Activated naive CD4-positive, alpha-beta T cell treated with anti-CD3 and anti-CD28 coated beads, Interleukin-2, amount 10 ng/mL, durations not matched to agents 7 days and 5 days (primary cell): ENCODE results near the gene PLD1.
A peak's percentile ranks its signal among the peaks of the same experiment; 100 is the strongest.

Source experiments
- CTCF ChIA-PET: fragments of 350-600 bp; sonication (Branson Sonifier 250); formaldehyde crosslinking; loops from one replicate; lab custom pipeline; 2021; ENCODE audit warnings: antibody characterized with exemption; lab: Charles Lee
- DNase-seq: peaks from one replicate; pipeline ENCODE4 v3.0.0-alpha.2; 2020
- H3K27ac Mint-ChIP-seq: one replicate; pipeline ENCODE4 v1.8.0; 2021; ENCODE audit warnings: mild to moderate bottlenecking, moderate library complexity, mixed read lengths
- H3K27me3 Mint-ChIP-seq: one replicate; pipeline ENCODE4 v1.8.0; 2021; ENCODE audit warnings: mild to moderate bottlenecking, mixed read lengths
- H3K36me3 Mint-ChIP-seq: one replicate; pipeline ENCODE4 v1.8.0; 2021; ENCODE audit warnings: mixed read lengths
- H3K4me1 Mint-ChIP-seq: one replicate; pipeline ENCODE4 v1.8.0; 2021; ENCODE audit warnings: mixed read lengths
- H3K4me3 Mint-ChIP-seq: one replicate; pipeline ENCODE4 v1.8.0; 2021; ENCODE audit warnings: mild to moderate bottlenecking, moderate library complexity, mixed read lengths
- H3K9me3 Mint-ChIP-seq: one replicate; pipeline ENCODE4 v1.8.0; 2021; ENCODE audit warnings: mixed read lengths

The PLD1 gene

DNA sequence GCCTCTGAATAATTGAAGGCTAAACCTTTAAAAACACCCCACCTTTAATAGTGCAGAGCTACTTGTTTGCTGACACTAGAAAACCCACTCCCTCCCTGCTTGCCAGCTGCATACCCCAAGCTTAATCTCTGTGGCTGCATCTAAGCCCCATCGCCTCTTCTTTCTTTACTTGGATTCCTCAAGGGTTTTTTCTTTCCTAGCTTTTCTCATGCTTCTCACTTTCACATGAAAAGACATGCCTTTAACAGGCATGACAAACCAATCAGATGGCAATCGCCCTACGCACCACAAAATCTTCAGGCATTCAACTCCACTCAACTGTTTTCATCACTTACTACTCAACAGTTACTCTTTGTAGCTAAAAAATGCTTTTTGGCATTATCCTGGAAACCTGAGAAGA lies 77.5 kb downstream of the PLD1 start:
- Mint-ChIP-seq H3K27me3 (no peaks in the 10 kb centered on the region), H3K4me1 (no peaks in the 10 kb centered on the region), H3K36me3 (no peaks in the 10 kb centered on the region), H3K4me3 (no peak overlapping the region), H3K9me3 (no peaks in the 10 kb centered on the region), H3K27ac (no peak overlapping the region)
- no peak for DNase-seq
- CTCF ChIA-PET: no interaction called here

- CTCF ChIA-PET: no interaction called here
- no peak overlapping the region for H3K27ac Mint-ChIP-seq
- DNase-seq: no peak
- no peaks in the 10 kb centered on the region for H3K36me3 Mint-ChIP-seq
- H3K4me1 Mint-ChIP-seq: no peaks in the 10 kb centered on the region
- H3K27me3 Mint-ChIP-seq: no peaks in the 10 kb centered on the region
- H3K4me3 Mint-ChIP-seq: no peak overlapping the region
- H3K9me3 Mint-ChIP-seq: no peaks in the 10 kb centered on the region
These were observed 78.6 kb downstream of the PLD1 start for GRCh38 chr3:171731691-171732090.

DNA sequence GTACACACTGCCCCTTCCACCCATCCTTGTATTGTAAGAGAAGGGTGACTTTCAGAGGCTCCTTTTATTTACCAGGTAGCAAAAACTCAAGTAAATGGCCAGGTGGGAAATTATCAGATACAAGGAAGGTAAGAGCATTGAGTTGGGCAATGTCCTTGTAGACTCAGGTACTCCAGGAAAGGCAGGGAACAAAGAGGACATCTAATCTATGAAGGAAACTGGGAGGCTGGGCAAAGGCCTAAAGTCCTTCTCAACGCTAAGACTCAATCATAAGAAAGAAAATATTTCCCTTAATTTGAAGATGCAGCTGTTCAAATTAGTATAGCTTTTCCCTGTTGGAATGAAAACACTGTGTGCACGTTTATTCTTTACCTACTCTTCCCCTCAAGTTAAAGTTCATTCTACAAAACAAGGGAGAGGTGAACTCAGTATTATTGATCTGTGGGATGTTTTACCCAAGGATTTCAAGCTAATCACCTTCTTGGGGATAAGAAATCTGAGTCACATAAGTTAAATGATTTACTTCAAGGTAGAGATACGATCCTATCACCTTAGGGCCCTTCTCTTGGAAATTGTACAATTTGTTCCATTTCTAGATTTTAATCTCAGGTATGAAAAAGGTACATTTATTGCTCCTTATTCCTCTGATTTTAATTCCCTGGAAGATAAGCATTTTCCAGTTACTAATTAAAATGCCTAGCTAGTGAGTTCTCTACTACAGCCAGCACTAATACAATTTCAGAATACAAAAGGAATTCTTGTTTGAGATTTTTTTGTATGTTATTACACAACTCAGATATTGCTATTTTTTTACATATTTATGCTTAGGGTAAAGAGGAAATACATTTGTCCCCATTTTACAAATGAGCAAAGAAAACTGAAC lies 80.6 kb downstream of the PLD1 start:
- H3K36me3 Mint-ChIP-seq: no peaks in the 10 kb centered on the region
- CTCF ChIA-PET: no interaction called here
- no peaks in the 10 kb centered on the region for H3K27me3 Mint-ChIP-seq
- no peak for DNase-seq
- H3K9me3 Mint-ChIP-seq: no peaks in the 10 kb centered on the region
- H3K4me1 Mint-ChIP-seq: no peaks in the 10 kb centered on the region
- no peak overlapping the region for H3K27ac Mint-ChIP-seq
- no peak overlapping the region for H3K4me3 Mint-ChIP-seq

GRCh38 chr3:171727288-171727687 lies 83.0 kb downstream of the PLD1 start:
- Mint-ChIP-seq H3K27me3 (no peaks in the 10 kb centered on the region), H3K27ac (no peak overlapping the region), H3K4me1 (no peaks in the 10 kb centered on the region), H3K9me3 (no peaks in the 10 kb centered on the region), H3K36me3 (no peaks in the 10 kb centered on the region), H3K4me3 (no peak overlapping the region)
- no peak for DNase-seq
- CTCF ChIA-PET: no interaction called here

- no peaks in the 10 kb centered on the region for H3K4me1 Mint-ChIP-seq
- H3K27me3 Mint-ChIP-seq: no peaks in the 10 kb centered on the region
- H3K9me3 Mint-ChIP-seq: no peaks in the 10 kb centered on the region
- H3K4me3 Mint-ChIP-seq: no peak overlapping the region
- no peak overlapping the region for H3K27ac Mint-ChIP-seq
- H3K36me3 Mint-ChIP-seq: no peaks in the 10 kb centered on the region
- no peak for DNase-seq
- CTCF ChIA-PET: no interaction called here
These were observed 91.6 kb downstream of the PLD1 start for GRCh38 chr3:171718493-171719185.

DNA sequence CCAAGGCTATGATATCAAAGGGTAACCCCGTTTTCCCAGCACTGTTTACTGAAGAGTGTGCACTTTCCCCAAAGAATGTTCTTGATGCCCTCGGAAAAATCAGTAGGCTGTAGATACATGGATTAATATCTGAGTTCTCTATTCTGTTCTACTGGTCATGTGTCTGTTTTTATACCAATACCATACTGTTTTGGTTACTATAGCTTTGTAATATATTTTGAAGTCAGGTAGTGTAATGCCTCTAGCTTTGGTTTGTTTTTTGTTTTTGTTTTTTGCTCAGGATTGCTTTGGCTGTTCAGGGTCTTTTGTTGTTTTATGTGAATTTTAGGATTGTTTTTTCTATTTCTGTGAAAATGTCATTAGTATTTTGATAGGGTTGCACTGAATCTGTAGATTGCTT lies 95.1 kb downstream of the PLD1 start:
- H3K4me3 Mint-ChIP-seq: no peak overlapping the region
- no peaks in the 10 kb centered on the region for H3K9me3 Mint-ChIP-seq
- no peak overlapping the region for H3K27ac Mint-ChIP-seq
- H3K36me3 Mint-ChIP-seq: no peaks in the 10 kb centered on the region
- H3K4me1 Mint-ChIP-seq: no peaks in the 10 kb centered on the region
- CTCF ChIA-PET: no interaction called here
- no peaks in the 10 kb centered on the region for H3K27me3 Mint-ChIP-seq
- no peak for DNase-seq

GRCh38 chr3:171712171-171712938 lies 97.9 kb downstream of the PLD1 start:
- DNase-seq: no peak
- CTCF ChIA-PET: no interaction called here
- Mint-ChIP-seq H3K4me3 (no peak overlapping the region), H3K4me1 (no peaks in the 10 kb centered on the region), H3K36me3 (no peaks in the 10 kb centered on the region), H3K9me3 (no peaks in the 10 kb centered on the region), H3K27me3 (no peaks in the 10 kb centered on the region), H3K27ac (no peak overlapping the region)

DNA sequence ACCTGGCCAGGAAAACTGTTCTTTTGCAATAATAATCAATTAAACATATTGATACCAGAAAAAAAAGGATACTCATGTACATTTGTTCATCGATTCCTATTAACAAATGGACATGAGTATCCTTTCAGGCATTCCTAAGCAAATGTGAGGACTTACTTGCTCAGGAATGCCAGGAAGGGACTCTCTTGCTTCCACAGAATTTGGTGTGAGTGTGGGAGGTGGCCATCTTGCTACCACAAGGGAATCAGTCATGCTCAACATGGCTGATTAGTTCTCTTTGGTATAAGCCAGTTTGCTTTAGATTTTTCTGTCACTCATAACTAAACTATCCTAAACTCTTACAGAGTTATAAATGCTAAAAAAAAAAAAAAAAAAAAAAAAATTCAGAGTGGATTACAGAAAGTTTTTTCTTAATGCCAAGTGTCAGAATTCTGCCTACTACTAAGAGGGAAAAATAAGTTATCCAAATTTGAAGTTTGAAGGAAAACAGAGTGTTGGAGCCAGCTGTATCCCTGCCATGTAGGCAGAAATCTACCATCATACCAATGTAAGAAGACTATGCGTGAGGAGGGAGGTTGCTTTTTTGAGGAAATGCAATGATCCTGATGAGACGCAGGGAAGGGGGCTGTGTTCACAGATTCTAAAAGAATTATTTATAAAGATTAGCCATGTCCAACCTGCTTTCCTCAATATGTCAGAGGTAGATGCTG lies 98.7 kb downstream of the PLD1 start:
- no peaks in the 10 kb centered on the region for H3K4me1 Mint-ChIP-seq
- no peak overlapping the region for H3K27ac Mint-ChIP-seq
- CTCF ChIA-PET: no interaction called here
- no peaks in the 10 kb centered on the region for H3K27me3 Mint-ChIP-seq
- no peaks in the 10 kb centered on the region for H3K36me3 Mint-ChIP-seq
- no peak for DNase-seq
- H3K4me3 Mint-ChIP-seq: no peak overlapping the region
- H3K9me3 Mint-ChIP-seq: no peaks in the 10 kb centered on the region

GRCh38 chr3:171710359-171710758 lies 99.9 kb downstream of the PLD1 start:
- no peaks in the 10 kb centered on the region for H3K27me3 Mint-ChIP-seq
- no peaks in the 10 kb centered on the region for H3K36me3 Mint-ChIP-seq
- H3K4me3 Mint-ChIP-seq: no peak overlapping the region
- DNase-seq: no peak
- H3K4me1 Mint-ChIP-seq: no peaks in the 10 kb centered on the region
- CTCF ChIA-PET: interaction anchor here (0.6 kb wide), 1 partner anchor 119 kb away, joined by 3 read pairs; no protein-coding TSS in a partner anchor
- H3K27ac Mint-ChIP-seq: no peak overlapping the region
- H3K9me3 Mint-ChIP-seq: no peaks in the 10 kb centered on the region

DNA sequence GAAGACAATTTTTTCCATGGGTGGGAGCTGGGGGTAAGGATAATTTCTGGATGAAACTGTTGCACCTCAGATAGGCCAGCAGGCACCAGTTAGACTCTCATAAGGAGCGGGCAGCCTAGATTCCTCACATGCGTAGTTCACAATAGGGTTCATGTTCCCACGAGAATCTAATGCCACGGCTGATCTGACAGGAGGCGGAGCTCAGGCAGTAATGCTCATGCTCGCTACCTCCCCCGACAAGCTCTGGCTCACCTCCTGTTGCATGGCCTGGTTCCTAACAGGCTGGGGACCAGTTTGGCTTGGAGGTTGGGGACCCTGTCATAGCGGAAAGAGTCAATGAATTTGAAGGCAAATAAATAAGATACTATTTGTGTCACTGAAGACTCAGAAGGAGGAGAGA lies 105.5 kb downstream of the PLD1 start:
- CTCF ChIA-PET: interaction anchor here (0.7 to 1.5 kb wide), 3 partner anchors 68 to 252 kb away, joined by 3 to 4 read pairs (median 3); no protein-coding TSS in a partner anchor
- no peaks in the 10 kb centered on the region for H3K36me3 Mint-ChIP-seq
- H3K4me3 Mint-ChIP-seq: no peak overlapping the region
- no peak overlapping the region for H3K27ac Mint-ChIP-seq
- H3K4me1 Mint-ChIP-seq: no peaks in the 10 kb centered on the region
- no peak for DNase-seq
- peaks cover 12% of the 10 kb centered on the region for H3K27me3 Mint-ChIP-seq
- peaks cover 3% of the 10 kb centered on the region for H3K9me3 Mint-ChIP-seq

DNA sequence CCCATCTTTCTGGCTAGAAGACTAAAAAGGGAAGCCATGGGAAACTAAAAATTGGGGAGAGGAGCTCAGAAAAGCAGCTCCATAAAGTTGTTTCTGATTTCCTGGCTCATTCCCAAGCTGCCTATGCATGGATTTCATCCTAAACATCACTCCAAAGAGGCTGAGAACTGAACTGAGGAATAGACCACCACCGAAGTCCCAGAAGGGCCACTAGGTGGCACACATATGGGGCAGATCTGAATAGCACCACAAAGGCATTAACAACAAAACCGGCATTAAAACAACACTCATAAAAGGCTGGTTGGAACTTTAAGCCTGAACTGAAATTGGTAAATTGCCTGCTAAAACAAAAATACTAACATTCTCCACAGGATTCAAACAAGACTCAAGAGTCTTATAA lies 106.3 kb downstream of the PLD1 start:
- no peak overlapping the region for H3K27ac Mint-ChIP-seq
- CTCF ChIA-PET: interaction anchor here (1.0 to 1.5 kb wide), 2 partner anchors 18 to 130 kb away, joined by 3 read pairs; no protein-coding TSS in a partner anchor
- H3K36me3 Mint-ChIP-seq: no peaks in the 10 kb centered on the region
- no peaks in the 10 kb centered on the region for H3K4me1 Mint-ChIP-seq
- DNase-seq: peak; percentile 39
- H3K9me3 Mint-ChIP-seq: peaks cover 3% of the 10 kb centered on the region
- no peak overlapping the region for H3K4me3 Mint-ChIP-seq
- H3K27me3 Mint-ChIP-seq: peaks cover 13% of the 10 kb centered on the region

DNA sequence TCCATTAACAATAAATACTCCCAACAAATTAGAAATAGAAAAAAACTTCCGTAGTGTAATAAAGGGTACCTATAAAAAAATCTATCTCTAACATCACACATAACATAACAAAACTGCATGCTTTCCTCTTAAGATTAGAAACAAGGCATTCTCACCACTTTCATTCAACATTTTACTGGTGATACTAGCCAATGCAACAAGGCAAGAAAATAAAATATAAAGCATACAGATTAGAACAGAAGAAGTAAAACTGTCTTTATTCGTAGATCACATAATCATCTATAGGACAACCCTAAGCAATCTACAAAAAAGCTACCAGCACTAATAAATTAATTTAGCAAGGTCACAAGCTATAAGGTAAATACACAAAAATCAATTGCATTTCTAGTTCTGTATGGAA lies 107.1 kb downstream of the PLD1 start:
- Mint-ChIP-seq H3K4me3 (no peak overlapping the region), H3K36me3 (no peaks in the 10 kb centered on the region), H3K27me3 (peaks cover 13% of the 10 kb centered on the region), H3K27ac (no peak overlapping the region), H3K4me1 (no peaks in the 10 kb centered on the region), H3K9me3 (peaks cover 3% of the 10 kb centered on the region)
- CTCF ChIA-PET: interaction anchor here (1.0 kb wide), 1 partner anchor 17 kb away, joined by 3 read pairs; no protein-coding TSS in a partner anchor
- no peak for DNase-seq

DNA sequence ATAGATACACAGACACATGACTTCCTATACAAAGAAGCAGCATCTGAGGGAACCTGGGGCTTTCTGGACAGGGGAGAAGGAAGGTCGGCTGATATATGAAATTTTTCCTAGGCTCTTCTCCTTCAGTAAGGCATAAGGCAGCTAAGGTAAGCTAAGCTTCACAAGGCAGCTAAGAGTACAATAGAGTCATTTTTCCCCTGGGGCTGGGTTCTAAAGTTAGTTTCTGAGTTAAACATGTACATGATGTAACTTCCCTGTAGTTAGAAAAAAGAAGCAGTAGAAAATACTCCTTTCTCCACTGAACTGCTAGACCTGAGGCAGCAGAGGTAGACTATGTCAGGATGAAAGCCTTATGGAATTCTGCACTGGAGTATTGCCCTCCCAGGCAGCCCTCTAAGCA lies 109.6 kb downstream of the PLD1 start:
- Mint-ChIP-seq H3K36me3 (no peaks in the 10 kb centered on the region), H3K9me3 (peaks cover 3% of the 10 kb centered on the region)

DNA sequence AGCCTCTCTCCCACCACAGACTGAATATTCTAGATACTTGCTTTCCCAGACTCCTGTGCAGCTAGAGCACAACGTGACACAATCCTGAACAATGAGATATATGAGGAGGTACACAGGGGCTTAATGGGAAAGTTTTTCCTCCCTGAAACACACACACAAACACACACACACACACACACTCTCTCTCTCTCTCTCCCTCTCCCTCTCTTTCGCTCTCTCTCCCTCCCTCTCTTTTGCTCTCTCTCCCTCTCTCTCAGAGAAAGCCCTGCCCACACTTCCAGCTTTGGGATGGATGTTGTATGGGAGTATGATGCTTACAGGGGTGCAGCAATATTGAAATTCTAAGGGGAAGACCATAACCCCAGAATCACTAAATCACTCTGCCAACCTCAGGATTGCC lies 110.1 kb downstream of the PLD1 start:
- Mint-ChIP-seq H3K4me3 (no peak overlapping the region), H3K4me1 (no peaks in the 10 kb centered on the region), H3K27me3 (peaks cover 16% of the 10 kb centered on the region), H3K27ac (no peak overlapping the region), H3K36me3 (no peaks in the 10 kb centered on the region), H3K9me3 (peaks cover 3% of the 10 kb centered on the region)
- CTCF ChIA-PET: no interaction called here
- no peak for DNase-seq

More for the DNA sequence above, 109.6 kb downstream of the PLD1 start:
- no peak overlapping the region for H3K27ac Mint-ChIP-seq
- H3K4me3 Mint-ChIP-seq: no peak overlapping the region
- CTCF ChIA-PET: interaction anchor here (0.6 kb wide), 1 partner anchor 72 kb away, joined by 3 read pairs; no protein-coding TSS in a partner anchor
- no peaks in the 10 kb centered on the region for H3K4me1 Mint-ChIP-seq
- H3K27me3 Mint-ChIP-seq: peaks cover 16% of the 10 kb centered on the region
- DNase-seq: no peak
